Measurements from ENCODE around the gene HDAC5. TPM values are rescaled to one million over a fixed set of nuclear protein-coding genes. Genes with fewer than 3 reads are reported as not detected.
"Not testable (repeated sequence)": the region's sequence is repeated elsewhere in the genome, so short reads cannot be mapped to it uniquely, and the experiment has no call there.

The HDAC5 gene
- total RNA-seq, 1 donor from 2014 or later, result 42.0 TPM

- Mint-ChIP-seq H3K9me3 (ENCODE audit: unreplicated experiment) (no peaks in the 10 kb centered on the region), H3K36me3 (ENCODE audit: unreplicated experiment) (peaks cover 10% of the 10 kb centered on the region), H3K4me3 (ENCODE audit: unreplicated experiment) (no peak overlapping the region), H3K4me1 (ENCODE audit: unreplicated experiment) (peaks cover 18% of the 10 kb centered on the region), H3K27ac (ENCODE audit: unreplicated experiment) (no peak overlapping the region), H3K27me3 (ENCODE audit: unreplicated experiment) (no peaks in the 10 kb centered on the region)
- no peak for DNase-seq (ENCODE audit: extremely low spot score, unreplicated experiment)
- no peak for TF ChIP-seq CTCF (IDR thresholded peaks at IDR 0.05)
Observed at GRCh38 chr17:44102849-44103622, 20.4 kb downstream of the HDAC5 start.

- H3K27me3 Mint-ChIP-seq (ENCODE audit: unreplicated experiment); DNase-seq (ENCODE audit: extremely low spot score, unreplicated experiment); H3K27ac Mint-ChIP-seq (ENCODE audit: unreplicated experiment); H3K36me3 Mint-ChIP-seq (ENCODE audit: unreplicated experiment); H3K4me3 Mint-ChIP-seq (ENCODE audit: unreplicated experiment); H3K9me3 Mint-ChIP-seq (ENCODE audit: unreplicated experiment): not testable (repeated sequence)
- peaks cover 20% of the 10 kb centered on the region for H3K4me1 Mint-ChIP-seq (ENCODE audit: unreplicated experiment)
Observed at GRCh38 chr17:44101858-44102257, 21.6 kb downstream of the HDAC5 start.

DNA sequence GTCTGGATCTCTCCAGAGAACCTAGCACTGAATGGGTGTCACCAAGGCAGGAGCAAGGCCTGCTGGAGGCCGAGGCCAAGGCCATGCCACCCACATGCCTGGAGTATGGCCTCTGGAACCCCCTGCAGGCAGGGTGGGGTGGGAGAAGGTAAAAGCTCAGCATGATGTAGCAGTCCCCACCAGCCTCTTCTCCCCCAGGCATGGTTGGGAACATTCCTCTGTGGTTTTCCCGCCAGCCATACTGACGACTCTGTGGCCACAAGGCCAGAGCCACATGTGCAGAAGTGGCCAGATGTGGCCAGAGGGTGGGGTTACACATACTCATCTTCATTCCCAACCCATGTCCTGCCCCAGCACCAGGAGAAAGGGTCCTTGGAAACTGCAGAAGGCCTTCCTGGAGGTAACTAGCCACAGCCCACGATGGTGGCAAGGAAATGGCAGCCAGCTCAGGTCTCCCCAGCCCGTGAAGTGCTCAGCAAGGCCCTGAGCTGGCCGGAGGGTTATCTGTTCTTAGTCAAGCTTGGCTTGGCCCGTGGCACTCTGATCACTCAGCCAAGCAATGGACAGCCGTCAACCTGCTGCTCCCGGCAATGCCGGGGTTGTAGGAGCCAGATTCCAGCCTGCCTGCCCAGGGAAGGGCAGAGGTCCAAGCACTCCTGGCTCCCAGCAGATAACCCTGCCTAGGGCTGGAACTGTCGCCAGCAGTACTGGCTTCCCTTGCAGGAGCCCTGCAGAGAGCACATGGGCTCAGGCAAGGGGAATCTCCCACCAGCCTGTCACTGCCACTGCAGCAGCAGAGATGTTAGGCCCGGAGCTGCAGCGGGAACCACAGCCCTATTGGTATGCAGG, 26.1 kb downstream of the HDAC5 start:
- Mint-ChIP-seq H3K36me3 (ENCODE audit: unreplicated experiment) (peaks cover 2% of the 10 kb centered on the region), H3K4me1 (ENCODE audit: unreplicated experiment) (peaks cover 42% of the 10 kb centered on the region), H3K27me3 (ENCODE audit: unreplicated experiment) (no peaks in the 10 kb centered on the region), H3K4me3 (ENCODE audit: unreplicated experiment) (no peak overlapping the region), H3K27ac (ENCODE audit: unreplicated experiment) (peak overlapping the region; percentile 100), H3K9me3 (ENCODE audit: unreplicated experiment) (no peaks in the 10 kb centered on the region)
- no peak for TF ChIP-seq CTCF (IDR thresholded peaks at IDR 0.05)
- no peak for DNase-seq (ENCODE audit: extremely low spot score, unreplicated experiment)

DNA sequence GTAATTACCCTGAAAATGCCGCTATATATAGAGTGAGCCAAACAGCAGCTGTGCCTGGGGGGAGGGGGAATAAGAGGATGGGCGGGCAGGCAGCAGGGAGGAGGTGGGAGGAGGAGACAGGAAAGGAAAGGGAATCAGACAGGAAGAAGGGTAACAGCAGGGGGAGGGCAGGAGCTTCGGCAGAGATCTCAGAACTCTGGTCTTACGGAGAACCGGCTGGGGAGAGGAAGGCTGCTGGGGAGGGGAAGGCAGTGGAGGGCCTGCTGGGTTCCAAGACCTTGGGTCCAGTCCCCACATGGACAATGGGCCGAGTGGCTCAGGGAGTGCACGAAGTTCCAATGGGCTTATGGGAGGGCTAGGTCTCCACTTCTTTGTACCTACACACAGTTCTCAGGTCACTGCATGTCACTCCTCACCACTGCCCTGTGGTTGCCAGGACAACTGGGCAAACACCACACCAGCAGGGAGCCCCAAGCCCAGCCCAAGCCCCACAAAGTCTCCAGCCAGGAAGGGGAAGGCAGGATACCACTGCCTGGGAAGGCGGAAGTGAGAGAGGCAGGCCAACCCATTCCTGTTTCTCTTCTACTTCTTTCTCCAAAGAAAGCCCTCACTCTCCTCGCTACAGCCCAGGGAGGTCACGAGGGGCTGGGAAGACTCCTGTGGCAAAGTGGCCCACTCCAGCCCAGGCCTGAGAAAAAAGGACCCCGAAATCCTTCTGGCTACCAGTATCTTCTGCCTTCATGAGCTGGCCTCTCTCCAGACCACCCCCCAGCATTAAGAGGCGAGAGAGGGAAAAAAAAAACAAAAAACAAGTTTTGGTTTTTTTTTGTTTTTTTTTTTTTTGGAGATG, 27.6 kb downstream of the HDAC5 start:
- peak; percentile 39 for TF ChIP-seq CTCF (IDR thresholded peaks at IDR 0.05)
- Mint-ChIP-seq H3K27me3 (ENCODE audit: unreplicated experiment) (no peaks in the 10 kb centered on the region), H3K4me3 (ENCODE audit: unreplicated experiment) (peak overlapping the region; percentile 75), H3K36me3 (ENCODE audit: unreplicated experiment) (peaks cover 7% of the 10 kb centered on the region), H3K27ac (ENCODE audit: unreplicated experiment) (peak overlapping the region; percentile 100), H3K4me1 (ENCODE audit: unreplicated experiment) (peaks cover 36% of the 10 kb centered on the region), H3K9me3 (ENCODE audit: unreplicated experiment) (no peaks in the 10 kb centered on the region)
- DNase-seq (ENCODE audit: extremely low spot score, unreplicated experiment), result peak; percentile 95

DNA sequence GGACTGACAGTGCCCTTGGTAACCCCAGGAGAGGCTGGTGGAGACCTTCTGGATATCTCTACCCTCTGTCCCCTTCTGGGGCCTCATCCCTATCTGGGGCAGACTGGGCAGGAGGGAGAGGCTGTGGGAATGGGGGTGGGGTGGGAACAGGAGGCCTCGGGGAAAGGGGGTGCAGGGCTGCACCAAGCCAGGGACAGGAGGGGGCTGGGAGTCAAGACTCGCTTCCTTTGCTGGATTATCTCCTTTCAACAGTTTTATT, 28.1 kb downstream of the HDAC5 start:
- Mint-ChIP-seq H3K36me3 (ENCODE audit: unreplicated experiment) (peaks cover 7% of the 10 kb centered on the region), H3K9me3 (ENCODE audit: unreplicated experiment) (no peaks in the 10 kb centered on the region), H3K27me3 (ENCODE audit: unreplicated experiment) (no peaks in the 10 kb centered on the region), H3K27ac (ENCODE audit: unreplicated experiment) (peak overlapping the region; percentile 100), H3K4me1 (ENCODE audit: unreplicated experiment) (peaks cover 36% of the 10 kb centered on the region), H3K4me3 (ENCODE audit: unreplicated experiment) (peak overlapping the region; percentile 75)
- DNase-seq (ENCODE audit: extremely low spot score, unreplicated experiment), result no peak
- no peak for TF ChIP-seq CTCF (IDR thresholded peaks at IDR 0.05)

Data from osteocyte (in vitro differentiated cells).